Gastroesophageal sphincter (tissue), 3 donors: ENCODE measurements around the gene ARL4D.

Experiments used
- CTCF ChIP-seq, 4 experiments: fragments of 200-600 bp in 2 of 4; fragments of 450-650 bp in 2 of 4; sonication (generic) in 1 of 4; IDR thresholded peaks; one replicate each; pipeline ENCODE4 v1.5.1; 2017 to 2019; ENCODE audit warnings: antibody characterized with exemption in 4 of 4, mild to moderate bottlenecking in 2 of 4, moderate library complexity in 2 of 4
- EP300 ChIP-seq: sonication (generic); formaldehyde crosslinking; IDR thresholded peaks from one replicate; pipeline ENCODE4 v1.6.1; 2017; ENCODE audit warnings: antibody characterized with exemption, mild to moderate bottlenecking
- POLR2A ChIP-seq, 2 donors: fragments of 450-650 bp; IDR thresholded peaks; one replicate each; pipeline ENCODE4 v1.6.1; 2017; ENCODE audit warnings: antibody characterized with exemption in 2 of 2, mild to moderate bottlenecking in 2 of 2, moderate library complexity in 1 of 2
- POLR2AphosphoS5 ChIP-seq: sonication (generic); formaldehyde crosslinking; IDR thresholded peaks from one replicate; pipeline ENCODE4 v1.6.1; 2017; ENCODE audit warnings: antibody characterized with exemption

DNA sequence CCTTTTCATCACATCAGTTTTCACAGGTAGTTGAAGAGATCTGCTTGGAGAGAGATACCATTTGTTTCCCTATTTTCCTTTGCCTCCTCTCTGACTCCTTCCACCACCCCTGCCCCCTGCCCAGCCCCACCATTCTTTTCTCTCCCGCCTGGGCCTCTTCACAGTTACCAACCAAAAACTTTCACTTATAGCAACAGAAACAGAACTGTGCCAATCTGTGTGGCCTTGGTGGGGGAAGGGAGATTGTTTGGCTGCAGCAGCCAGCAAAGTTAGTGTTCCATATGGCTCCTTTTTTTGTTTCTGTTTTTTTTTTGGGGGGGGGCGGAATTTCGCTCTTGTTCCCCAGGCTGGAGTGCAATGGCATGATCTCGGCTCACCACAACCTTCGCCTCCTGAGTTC, 17.2 kb upstream of the ARL4D start:
- TF ChIP-seq CTCF (IDR thresholded peaks at IDR 0.05) (no peak), EP300 (no peak), POLR2A (IDR thresholded peaks at IDR 0.05) (no peak), POLR2AphosphoS5 (no peak)
